Measurements from ENCODE around the gene FCHO1. TPM values are rescaled to one million over a fixed set of nuclear protein-coding genes. Genes with fewer than 3 reads are reported as not detected.
A peak's percentile ranks its signal among the peaks of the same experiment; 100 is the strongest.

FCHO1 gene
- total and polyA plus RNA-seq, 4 donors: 1.5 to 6.9 (median 2.3) TPM

DNA sequence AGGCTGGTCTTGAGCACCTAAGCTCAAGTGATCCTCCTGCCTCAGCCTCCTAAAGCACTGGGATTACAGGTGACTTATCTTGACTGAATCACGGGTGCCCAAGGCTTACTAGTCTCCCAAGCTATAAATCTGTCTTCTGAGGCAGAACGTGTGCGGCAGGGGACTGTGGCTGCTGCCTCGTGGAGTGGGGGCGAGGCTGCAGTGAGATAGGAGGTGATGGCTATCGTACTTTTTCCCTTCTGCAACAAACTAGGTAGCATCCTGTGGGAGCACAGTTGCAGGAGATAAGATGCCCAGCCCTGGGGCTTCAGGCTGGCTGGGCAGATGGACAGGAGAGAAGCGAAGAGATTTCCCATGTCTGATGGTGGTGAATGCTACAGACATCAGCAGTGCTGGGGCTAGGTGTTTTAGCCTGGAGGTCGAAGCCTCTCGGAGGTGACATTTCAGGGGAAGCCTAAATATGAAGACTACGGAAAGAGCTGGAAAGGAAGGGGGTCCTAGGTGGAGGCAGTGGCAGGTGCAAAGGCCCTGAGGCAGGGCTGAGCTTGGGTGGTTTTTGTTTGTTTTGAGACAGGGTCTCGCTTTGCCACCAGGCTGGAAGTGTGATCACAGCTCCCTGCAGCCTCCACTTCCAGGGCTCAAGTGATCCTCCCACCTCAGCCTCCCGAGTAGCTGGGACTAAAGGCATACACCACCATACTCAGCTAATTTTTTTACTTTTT, 51.0 kb downstream of the FCHO1 start:
- WGBS, 2 donors: 61% methylated on average over 12 of the region's 12 CpGs
- Histone ChIP-seq H3K27me3 (ENCODE audit: control insufficient read depth in 1 of 2, insufficient read depth in 2 of 2, low read length in 1 of 2) (no peaks in the 10 kb centered on the region), H3K4me1 (ENCODE audit: control insufficient read depth in 1 of 2, insufficient read depth in 2 of 2, low read length in 2 of 2) (no peaks in the 10 kb centered on the region), H3K4me3 (ENCODE audit: low read length in 2 of 2) (no peak overlapping the region), H3K36me3 (ENCODE audit: control insufficient read depth in 1 of 2, insufficient read depth in 2 of 2, low read length in 1 of 2) (no peaks in the 10 kb centered on the region), H3K9me3 (ENCODE audit: control insufficient read depth, low read length) (no peaks in the 10 kb centered on the region), H3K27ac (ENCODE audit: low read depth in 1 of 2, low read length in 2 of 2) (no peak overlapping the region)
- intact Hi-C loops (cut with DNase I): no loop called here
- DNase-seq (no peak), ATAC-seq (ENCODE audit: low FRiP score) (no peak)

DNA sequence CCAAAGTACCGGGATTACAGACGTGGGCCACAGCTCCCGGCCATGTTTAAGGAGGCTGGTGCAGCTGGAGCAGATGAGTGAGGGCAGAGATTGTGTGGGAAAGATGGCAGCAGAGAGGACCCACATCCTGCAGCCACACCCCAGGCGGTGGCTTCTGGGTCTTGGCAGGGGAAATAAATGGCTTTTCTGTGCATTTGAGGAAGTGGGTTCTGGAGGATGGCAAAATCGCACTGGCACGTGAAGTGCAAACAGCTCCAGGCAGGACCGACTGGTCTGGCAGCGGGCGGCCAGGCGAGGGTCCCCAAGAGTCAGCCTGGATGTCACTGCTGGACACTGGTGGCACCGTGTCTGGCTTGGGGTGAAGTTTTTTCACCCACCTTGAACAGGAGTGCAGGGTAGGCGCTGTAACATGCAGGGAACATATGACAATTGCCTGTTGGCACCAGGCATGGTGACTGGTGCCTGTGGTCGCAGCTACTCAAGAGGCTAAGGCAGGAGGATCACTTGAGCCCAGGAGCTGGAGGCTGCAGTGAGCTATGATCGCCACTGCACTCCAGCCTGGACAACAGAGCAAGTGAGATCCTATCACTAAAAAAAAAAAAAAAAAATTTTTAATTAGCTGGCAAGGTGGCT, 52.1 kb downstream of the FCHO1 start:
- WGBS, 2 donors: 71 to 77% methylated on average over 14 of the region's 14 CpGs
- Histone ChIP-seq H3K4me3 (ENCODE audit: low read length in 2 of 2) (no peak overlapping the region), H3K36me3 (ENCODE audit: control insufficient read depth in 1 of 2, insufficient read depth in 2 of 2, low read length in 1 of 2) (no peaks in the 10 kb centered on the region), H3K27me3 (ENCODE audit: control insufficient read depth in 1 of 2, insufficient read depth in 2 of 2, low read length in 1 of 2) (no peaks in the 10 kb centered on the region), H3K4me1 (ENCODE audit: control insufficient read depth in 1 of 2, insufficient read depth in 2 of 2, low read length in 2 of 2) (no peaks in the 10 kb centered on the region), H3K9me3 (ENCODE audit: control insufficient read depth, low read length) (no peaks in the 10 kb centered on the region), H3K27ac (ENCODE audit: low read depth in 1 of 2, low read length in 2 of 2) (no peak overlapping the region)
- intact Hi-C loops (cut with DNase I): no loop called here
- ATAC-seq (ENCODE audit: low FRiP score) (no peak), DNase-seq (peak in 1 of 2 donors; percentile 63)

DNA sequence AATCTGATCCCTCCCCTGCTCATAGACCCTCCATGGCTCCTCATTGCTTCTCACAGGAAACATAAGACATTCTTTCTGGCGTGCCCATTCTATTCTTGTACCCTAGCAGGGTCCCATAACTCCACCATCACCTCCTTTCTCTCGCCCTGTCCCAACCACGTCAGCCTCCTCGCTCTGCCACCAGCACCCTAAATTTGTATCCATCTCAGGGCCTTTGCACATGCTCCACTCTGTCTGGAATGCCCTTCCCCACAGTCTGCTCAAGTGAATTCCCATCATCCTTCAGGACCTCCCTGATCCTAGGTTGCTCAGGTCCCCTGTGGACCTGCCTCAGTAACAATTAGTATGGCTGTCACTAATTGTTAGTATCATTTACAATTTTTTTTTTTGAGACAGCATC, 54.1 kb downstream of the FCHO1 start:
- no peak for DNase-seq
- intact Hi-C loops (cut with DNase I): no loop called here
- Histone ChIP-seq H3K27me3 (ENCODE audit: control insufficient read depth in 1 of 2, insufficient read depth in 2 of 2, low read length in 1 of 2) (no peaks in the 10 kb centered on the region), H3K4me3 (ENCODE audit: low read length in 2 of 2) (no peak overlapping the region), H3K27ac (ENCODE audit: low read depth in 1 of 2, low read length in 2 of 2) (no peak overlapping the region), H3K36me3 (ENCODE audit: control insufficient read depth in 1 of 2, insufficient read depth in 2 of 2, low read length in 1 of 2) (no peaks in the 10 kb centered on the region), H3K9me3 (ENCODE audit: control insufficient read depth, low read length) (no peaks in the 10 kb centered on the region), H3K4me1 (ENCODE audit: control insufficient read depth in 1 of 2, insufficient read depth in 2 of 2, low read length in 2 of 2) (no peaks in the 10 kb centered on the region)
- ATAC-seq (ENCODE audit: low FRiP score): no peak
- WGBS, 2 donors: 82 to 83% methylated on average over 4 of the region's 4 CpGs

DNA sequence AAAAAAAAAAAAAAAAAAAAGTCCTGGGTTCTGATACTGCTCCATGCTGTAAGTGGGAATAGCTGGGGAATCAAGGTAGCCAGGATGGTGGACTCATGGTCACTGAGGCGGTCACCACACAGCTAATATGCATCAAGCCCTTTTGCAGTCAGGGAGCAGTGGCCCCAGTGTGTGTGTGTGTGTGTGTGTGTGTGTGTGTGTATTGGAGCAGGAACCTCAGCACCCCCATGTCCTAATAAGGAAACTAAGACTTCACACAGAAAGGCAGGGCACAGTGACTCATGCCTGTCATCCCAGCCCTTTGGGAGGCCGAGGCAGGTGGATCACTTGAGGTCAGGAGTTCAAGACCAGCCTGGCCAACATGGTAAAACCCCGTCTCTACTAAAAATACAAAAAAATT, 55.7 kb downstream of the FCHO1 start:
- H3K27me3 ChIP-seq (ENCODE audit: control insufficient read depth in 1 of 2, insufficient read depth in 2 of 2, low read length in 1 of 2): no peaks in the 10 kb centered on the region
- DNase-seq (no peak), ATAC-seq (ENCODE audit: low FRiP score) (no peak)
- intact Hi-C loops (cut with DNase I): no loop called here
- no peaks in the 10 kb centered on the region for H3K36me3 ChIP-seq (ENCODE audit: control insufficient read depth in 1 of 2, insufficient read depth in 2 of 2, low read length in 1 of 2)
- WGBS, 2 donors: 53 to 62% methylated on average over 3 of the region's 3 CpGs
- H3K9me3 ChIP-seq (ENCODE audit: control insufficient read depth, low read length): no peaks in the 10 kb centered on the region
- no peak overlapping the region for H3K4me3 ChIP-seq (ENCODE audit: low read length in 2 of 2)
- H3K27ac ChIP-seq (ENCODE audit: low read depth in 1 of 2, low read length in 2 of 2): no peak overlapping the region
- no peaks in the 10 kb centered on the region for H3K4me1 ChIP-seq (ENCODE audit: control insufficient read depth in 1 of 2, insufficient read depth in 2 of 2, low read length in 2 of 2)

DNA sequence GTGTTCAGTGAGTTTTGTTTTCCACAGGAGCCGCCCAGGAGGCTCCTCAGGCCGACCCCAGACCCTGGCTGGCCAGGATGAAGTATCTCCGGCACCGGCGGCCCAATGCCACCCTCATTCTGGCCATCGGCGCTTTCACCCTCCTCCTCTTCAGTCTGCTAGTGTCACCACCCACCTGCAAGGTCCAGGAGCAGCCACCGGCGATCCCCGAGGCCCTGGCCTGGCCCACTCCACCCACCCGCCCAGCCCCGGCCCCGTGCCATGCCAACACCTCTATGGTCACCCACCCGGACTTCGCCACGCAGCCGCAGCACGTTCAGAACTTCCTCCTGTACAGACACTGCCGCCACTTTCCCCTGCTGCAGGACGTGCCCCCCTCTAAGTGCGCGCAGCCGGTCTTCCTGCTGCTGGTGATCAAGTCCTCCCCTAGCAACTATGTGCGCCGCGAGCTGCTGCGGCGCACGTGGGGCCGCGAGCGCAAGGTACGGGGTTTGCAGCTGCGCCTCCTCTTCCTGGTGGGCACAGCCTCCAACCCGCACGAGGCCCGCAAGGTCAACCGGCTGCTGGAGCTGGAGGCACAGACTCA, 56.5 kb downstream of the FCHO1 start:
- Histone ChIP-seq H3K27me3 (ENCODE audit: control insufficient read depth in 1 of 2, insufficient read depth in 2 of 2, low read length in 1 of 2) (no peaks in the 10 kb centered on the region), H3K4me1 (ENCODE audit: control insufficient read depth in 1 of 2, insufficient read depth in 2 of 2, low read length in 2 of 2) (no peaks in the 10 kb centered on the region), H3K9me3 (ENCODE audit: control insufficient read depth, low read length) (no peaks in the 10 kb centered on the region), H3K4me3 (ENCODE audit: low read length in 2 of 2) (no peak overlapping the region), H3K27ac (ENCODE audit: low read depth in 1 of 2, low read length in 2 of 2) (no peak overlapping the region), H3K36me3 (ENCODE audit: control insufficient read depth in 1 of 2, insufficient read depth in 2 of 2, low read length in 1 of 2) (no peaks in the 10 kb centered on the region)
- ATAC-seq (ENCODE audit: low FRiP score) (no peak), DNase-seq (no peak)
- intact Hi-C loops (cut with DNase I): no loop called here
- 63% methylated on average over 38 of the region's 38 CpGs for WGBS, 2 donors

DNA sequence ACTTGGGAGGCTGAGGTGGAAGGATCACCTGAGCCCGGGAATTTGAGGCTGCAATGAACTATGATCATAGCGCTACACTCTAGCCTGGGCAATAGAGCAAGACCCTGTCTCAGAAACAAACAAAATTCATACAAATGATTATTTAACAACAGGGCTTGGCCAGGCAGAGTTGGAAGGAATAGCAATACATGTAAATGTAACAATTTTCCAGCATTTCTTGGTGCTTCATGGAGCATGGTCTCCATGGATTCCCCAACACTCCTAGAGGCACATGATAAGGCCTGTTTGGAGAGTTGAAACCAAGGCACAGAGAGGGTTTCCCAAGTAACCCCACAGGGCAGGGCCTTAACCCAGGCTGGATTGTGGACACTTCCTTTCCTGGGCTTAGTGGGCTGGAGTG, 59.8 kb downstream of the FCHO1 start:
- Histone ChIP-seq H3K36me3 (ENCODE audit: control insufficient read depth in 1 of 2, insufficient read depth in 2 of 2, low read length in 1 of 2) (no peaks in the 10 kb centered on the region), H3K27ac (ENCODE audit: low read depth in 1 of 2, low read length in 2 of 2) (no peak overlapping the region), H3K4me3 (ENCODE audit: low read length in 2 of 2) (no peak overlapping the region), H3K27me3 (ENCODE audit: control insufficient read depth in 1 of 2, insufficient read depth in 2 of 2, low read length in 1 of 2) (no peaks in the 10 kb centered on the region), H3K4me1 (ENCODE audit: control insufficient read depth in 1 of 2, insufficient read depth in 2 of 2, low read length in 2 of 2) (no peaks in the 10 kb centered on the region), H3K9me3 (ENCODE audit: control insufficient read depth, low read length) (no peaks in the 10 kb centered on the region)
- intact Hi-C loops (cut with DNase I): no loop called here
- no peak for ATAC-seq (ENCODE audit: low FRiP score)
- DNase-seq: no peak
- 94 to 98% methylated on average over 2 of the region's 2 CpGs for WGBS, 2 donors

DNA sequence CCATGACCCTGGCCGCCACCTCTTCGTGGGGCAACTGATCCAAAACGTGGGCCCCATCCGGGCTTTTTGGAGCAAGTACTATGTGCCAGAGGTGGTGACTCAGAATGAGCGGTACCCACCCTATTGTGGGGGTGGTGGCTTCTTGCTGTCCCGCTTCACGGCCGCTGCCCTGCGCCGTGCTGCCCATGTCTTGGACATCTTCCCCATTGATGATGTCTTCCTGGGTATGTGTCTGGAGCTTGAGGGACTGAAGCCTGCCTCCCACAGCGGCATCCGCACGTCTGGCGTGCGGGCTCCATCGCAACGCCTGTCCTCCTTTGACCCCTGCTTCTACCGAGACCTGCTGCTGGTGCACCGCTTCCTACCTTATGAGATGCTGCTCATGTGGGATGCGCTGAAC, 60.4 kb downstream of the FCHO1 start:
- no peaks in the 10 kb centered on the region for H3K9me3 ChIP-seq (ENCODE audit: control insufficient read depth, low read length)
- ATAC-seq (ENCODE audit: low FRiP score): no peak
- no peaks in the 10 kb centered on the region for H3K36me3 ChIP-seq (ENCODE audit: control insufficient read depth in 1 of 2, insufficient read depth in 2 of 2, low read length in 1 of 2)
- no peak overlapping the region for H3K27ac ChIP-seq (ENCODE audit: low read depth in 1 of 2, low read length in 2 of 2)
- DNase-seq: no peak
- H3K27me3 ChIP-seq (ENCODE audit: control insufficient read depth in 1 of 2, insufficient read depth in 2 of 2, low read length in 1 of 2): no peaks in the 10 kb centered on the region
- intact Hi-C loops (cut with DNase I): no loop called here
- 87% methylated on average over 20 of the region's 20 CpGs for WGBS, 2 donors
- H3K4me3 ChIP-seq (ENCODE audit: low read length in 2 of 2): no peak overlapping the region
- no peaks in the 10 kb centered on the region for H3K4me1 ChIP-seq (ENCODE audit: control insufficient read depth in 1 of 2, insufficient read depth in 2 of 2, low read length in 2 of 2)

DNA sequence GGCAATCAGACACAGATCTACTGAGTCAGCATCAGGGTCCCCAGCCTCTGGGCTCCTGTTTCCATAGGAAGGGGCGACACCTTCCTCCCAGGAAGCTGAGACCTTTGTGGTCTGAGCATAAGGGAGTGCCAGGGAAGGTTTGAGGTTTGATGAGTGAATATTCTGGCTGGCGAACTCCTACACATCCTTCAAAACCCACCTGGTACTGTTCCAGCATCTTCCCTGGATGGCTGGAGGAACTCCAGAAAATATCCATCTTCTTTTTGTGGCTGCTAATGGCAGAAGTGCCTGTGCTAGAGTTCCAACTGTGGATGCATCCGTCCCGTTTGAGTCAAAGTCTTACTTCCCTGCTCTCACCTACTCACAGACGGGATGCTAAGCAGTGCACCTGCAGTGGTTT, 60.8 kb downstream of the FCHO1 start:
- Histone ChIP-seq H3K4me1 (ENCODE audit: control insufficient read depth in 1 of 2, insufficient read depth in 2 of 2, low read length in 2 of 2) (no peaks in the 10 kb centered on the region), H3K27me3 (ENCODE audit: control insufficient read depth in 1 of 2, insufficient read depth in 2 of 2, low read length in 1 of 2) (no peaks in the 10 kb centered on the region), H3K36me3 (ENCODE audit: control insufficient read depth in 1 of 2, insufficient read depth in 2 of 2, low read length in 1 of 2) (no peaks in the 10 kb centered on the region), H3K4me3 (ENCODE audit: low read length in 2 of 2) (no peak overlapping the region), H3K9me3 (ENCODE audit: control insufficient read depth, low read length) (no peaks in the 10 kb centered on the region), H3K27ac (ENCODE audit: low read depth in 1 of 2, low read length in 2 of 2) (no peak overlapping the region)
- ATAC-seq (ENCODE audit: low FRiP score) (no peak), DNase-seq (no peak)
- 69 to 79% methylated on average over 5 of the region's 5 CpGs for WGBS, 2 donors
- intact Hi-C loops (cut with DNase I): no loop called here

All from aorta (tissue), 5 donors.